ENCODE measurements around the gene LRRC52. TPM values are rescaled to one million over a fixed set of nuclear protein-coding genes. Genes with fewer than 3 reads are reported as not detected.
"Not testable (repeated sequence)": the region's sequence is repeated elsewhere in the genome, so short reads cannot be mapped to it uniquely, and the experiment has no call there.

LRRC52 gene
- total RNA-seq, 4 donors from 2014 or later, result not detected

DNA sequence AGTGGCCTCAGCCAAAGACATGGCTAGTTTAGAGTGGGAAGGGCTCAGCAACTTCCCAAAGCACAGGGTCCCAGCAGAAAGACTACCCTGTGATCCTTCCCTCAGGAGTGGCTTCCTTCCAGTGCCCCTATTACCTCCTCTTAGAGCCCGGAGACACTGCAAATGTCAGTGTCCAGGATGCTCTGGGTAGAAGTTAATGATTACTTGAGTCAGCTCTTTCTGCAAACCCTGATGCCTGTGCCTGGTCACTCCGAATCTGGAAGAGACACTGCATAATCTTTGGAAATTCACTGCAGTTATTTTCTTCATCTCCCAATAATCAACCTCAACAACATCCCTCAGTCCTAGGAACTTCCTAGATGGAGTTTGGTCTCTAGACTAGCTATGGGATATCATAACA is 60.0 kb downstream of the LRRC52 start:
- Histone ChIP-seq H3K36me3 (no peaks in the 10 kb centered on the region), H3K27ac (no peak overlapping the region), H3K27me3 (no peaks in the 10 kb centered on the region), H3K4me1 (peaks cover 0 to 8% (median 0%) of the 10 kb centered on the region in 3 donors), H3K9me3 (no peaks in the 10 kb centered on the region), H3K4me3 (no peak overlapping the region)
- ATAC-seq, result no peak
- TF ChIP-seq POLR2AphosphoS5 (IDR thresholded peaks at IDR 0.05), result no peak
- no peak for TF ChIP-seq EP300 (IDR thresholded peaks at IDR 0.05)
- TF ChIP-seq CTCF (IDR thresholded peaks at IDR 0.05), result no peak
- no peak for TF ChIP-seq POLR2A (IDR thresholded peaks at IDR 0.05)
- WGBS, 2 donors (ENCODE audit: low coverage in 1 of 2), result 39 to 50% methylated on average over 1 to 2 of the region's 2 CpGs

- no peak for ATAC-seq
- Histone ChIP-seq H3K27ac (no peak overlapping the region), H3K4me3 (no peak overlapping the region), H3K4me1 (peaks cover 0 to 7% (median 0%) of the 10 kb centered on the region in 3 donors), H3K27me3 (peaks cover 9% of the 10 kb centered on the region), H3K9me3 (no peaks in the 10 kb centered on the region), H3K36me3 (no peaks in the 10 kb centered on the region)
- 81 to 91% methylated on average over 4 of the region's 4 CpGs for WGBS, 2 donors (ENCODE audit: low coverage in 1 of 2)
- TF ChIP-seq EP300 (IDR thresholded peaks at IDR 0.05) (no peak), CTCF (IDR thresholded peaks at IDR 0.05) (no peak), POLR2A (IDR thresholded peaks at IDR 0.05) (no peak), POLR2AphosphoS5 (IDR thresholded peaks at IDR 0.05) (no peak)
These were observed 61.4 kb downstream of the LRRC52 start for GRCh38 chr1:165605246-165605645.

- H3K4me1 ChIP-seq, H3K4me3 ChIP-seq, H3K36me3 ChIP-seq, H3K27ac ChIP-seq, H3K9me3 ChIP-seq, ATAC-seq: not testable (repeated sequence)
- peaks cover 16% of the 10 kb centered on the region for H3K27me3 ChIP-seq
- 92% methylated on average over 4 to 11 of the region's 12 CpGs for WGBS, 2 donors (ENCODE audit: low coverage in 1 of 2)
These were observed 62.9 kb downstream of the LRRC52 start for GRCh38 chr1:165606676-165607075.

GRCh38 chr1:165610866-165611265 is 67.1 kb downstream of the LRRC52 start:
- WGBS, 2 donors (ENCODE audit: low coverage in 1 of 2), result 33 to 50% methylated on average over 1 of the region's 1 CpG
- Histone ChIP-seq H3K27me3 (peaks cover 21% of the 10 kb centered on the region), H3K4me3 (no peak overlapping the region), H3K9me3 (peaks cover 0 to 6% (median 0%) of the 10 kb centered on the region in 3 donors), H3K4me1 (no peaks in the 10 kb centered on the region), H3K27ac (no peak overlapping the region), H3K36me3 (no peaks in the 10 kb centered on the region)
- TF ChIP-seq CTCF (IDR thresholded peaks at IDR 0.05), result no peak
- TF ChIP-seq EP300 (IDR thresholded peaks at IDR 0.05), result no peak
- TF ChIP-seq POLR2A (IDR thresholded peaks at IDR 0.05), result no peak
- TF ChIP-seq POLR2AphosphoS5 (IDR thresholded peaks at IDR 0.05), result no peak
- no peak for ATAC-seq

- Histone ChIP-seq H3K4me1 (no peaks in the 10 kb centered on the region), H3K4me3 (no peak overlapping the region), H3K36me3 (no peaks in the 10 kb centered on the region), H3K9me3 (peaks cover 0 to 6% (median 0%) of the 10 kb centered on the region in 3 donors), H3K27me3 (peaks cover 21% of the 10 kb centered on the region), H3K27ac (no peak overlapping the region)
- 95% methylated on average over 3 of the region's 3 CpGs for WGBS, 2 donors (ENCODE audit: low coverage in 1 of 2)
- no peak for ATAC-seq
- TF ChIP-seq EP300 (IDR thresholded peaks at IDR 0.05) (no peak), POLR2A (IDR thresholded peaks at IDR 0.05) (no peak), POLR2AphosphoS5 (IDR thresholded peaks at IDR 0.05) (no peak), CTCF (IDR thresholded peaks at IDR 0.05) (no peak)
These were observed 68.3 kb downstream of the LRRC52 start for GRCh38 chr1:165612062-165612461.

Other genes with a start within 250 kb of the LRRC52 start
- gene LMX1A, start 187.3 kb upstream of the LRRC52 start, total RNA-seq, result 1 to 10 TPM in 1 of 4 donors, under 1 TPM in 3; 0.13 to 1.1 (median 0.51) TPM
- gene RXRG, start 98.9 kb upstream of the LRRC52 start, total RNA-seq, result 1 to 10 TPM; 2.4 to 6.4 (median 2.7) TPM
- 100 to 1,000 TPM; 190 to 236 (median 230) TPM for gene MGST3, start 87.2 kb downstream of the LRRC52 start, total RNA-seq
- 10 to 100 TPM; 47.3 to 90.4 (median 76.4) TPM for gene ALDH9A1, start 154.6 kb downstream of the LRRC52 start, total RNA-seq
- 10 to 100 TPM; 33.2 to 57.7 (median 40.2) TPM for gene TMCO1, start 224.9 kb downstream of the LRRC52 start, total RNA-seq

Data from gastroesophageal sphincter (tissue), 4 donors.